HG02870 (cell line): ENCODE data around the gene LHX5.
"Not testable (repeated sequence)": the region's sequence is repeated elsewhere in the genome, so short reads cannot be mapped to it uniquely, and the experiment has no call there.

Experiments
- ATAC-seq: cut with Tn5 transposase; IDR thresholded peaks from one replicate; pipeline ENCODE4 v1.9.1; 2021; ENCODE audit warnings: mild to moderate bottlenecking, moderate library complexity; ENCODE audit not compliant: unreplicated experiment

The LHX5 gene

GRCh38 chr12:113471619-113472171 lies at the start of gene LHX5:
Gene LHX5 (minus strand): TSS chr12:113471871. CDS start chr12:113471498, 373 bp downstream.
- ATAC-seq = no peak

- no peak for ATAC-seq
Observed at GRCh38 chr12:113519464-113520307, 48.0 kb upstream of the LHX5 start.

GRCh38 chr12:113515082-113515856 lies 43.6 kb upstream of the LHX5 start:
- ATAC-seq = no peak

- no peak for ATAC-seq
Observed at GRCh38 chr12:113514602-113515001, 42.9 kb upstream of the LHX5 start.

GRCh38 chr12:113512568-113512967 lies 40.9 kb upstream of the LHX5 start:
- ATAC-seq = no peak

- ATAC-seq = no peak
Observed at GRCh38 chr12:113506867-113507266, 35.2 kb upstream of the LHX5 start.

- ATAC-seq = no peak
Observed at GRCh38 chr12:113505941-113506340, 34.3 kb upstream of the LHX5 start.

- no peak for ATAC-seq
Observed at GRCh38 chr12:113504917-113505316, 33.2 kb upstream of the LHX5 start.

GRCh38 chr12:113500782-113501311 lies 29.2 kb upstream of the LHX5 start:
- no peak for ATAC-seq

- ATAC-seq = no peak
Observed at GRCh38 chr12:113500306-113500675, 28.6 kb upstream of the LHX5 start.

- ATAC-seq = no peak
Observed at GRCh38 chr12:113498490-113498889, 26.8 kb upstream of the LHX5 start.

GRCh38 chr12:113497693-113498092 lies 26.0 kb upstream of the LHX5 start:
- ATAC-seq = no peak

GRCh38 chr12:113495941-113496340 lies 24.3 kb upstream of the LHX5 start:
- ATAC-seq = not testable (repeated sequence)

GRCh38 chr12:113488322-113488721 lies 16.7 kb upstream of the LHX5 start:
- no peak for ATAC-seq

- ATAC-seq = no peak
Observed at GRCh38 chr12:113486722-113487121, 15.1 kb upstream of the LHX5 start.

GRCh38 chr12:113485330-113485729 lies 13.7 kb upstream of the LHX5 start:
- no peak for ATAC-seq

GRCh38 chr12:113482334-113482733 lies 10.7 kb upstream of the LHX5 start:
- ATAC-seq = no peak

- ATAC-seq = no peak
Observed at GRCh38 chr12:113480336-113480971, 8.8 kb upstream of the LHX5 start.

- no peak for ATAC-seq
Observed at GRCh38 chr12:113479590-113480335, 8.1 kb upstream of the LHX5 start.

- no peak for ATAC-seq
Observed at GRCh38 chr12:113479216-113479589, 7.5 kb upstream of the LHX5 start.
